Brain microvascular endothelial cell (primary cell): ENCODE measurements around the gene SEPTIN12.
"Not testable (repeated sequence)": the region's sequence is repeated elsewhere in the genome, so short reads cannot be mapped to it uniquely, and the experiment has no call there.

Experiments
- DNase-seq: peaks from one replicate; pipeline ENCODE4 v3.0.0-alpha.2; 2020
- H3K27ac ChIP-seq: fragments of 250-450 bp; sonication (Bioruptor Pico); 2 replicates; pipeline ENCODE4 v1.5.1; 2020; ENCODE audit warnings: mild to moderate bottlenecking, moderate library complexity
- H3K27me3 ChIP-seq: fragments of 250-450 bp; sonication (Bioruptor Pico); replicated peaks from 2 replicates; pipeline ENCODE4 v1.5.1; 2020; ENCODE audit warnings: mild to moderate bottlenecking
- H3K36me3 ChIP-seq: fragments of 250-450 bp; sonication (Bioruptor Pico); replicated peaks from 2 replicates; pipeline ENCODE4 v1.5.1; 2020; ENCODE audit warnings: mild to moderate bottlenecking
- H3K4me3 ChIP-seq: 2 replicates; pipeline ENCODE4 v1.5.1; 2011; ENCODE audit warnings: low read depth, mild to moderate bottlenecking, control low read depth, low read length, moderate library complexity
- CTCF ChIP-seq: IDR thresholded peaks from 2 replicates; pipeline ENCODE4 v1.5.1; 2011; ENCODE audit warnings: low read depth, mild to moderate bottlenecking, moderate library complexity, low read length, control low read depth, inconsistent platforms; ENCODE audit errors: missing control alignments
- in situ Hi-C: cut with HindIII; loops from 2 replicates; pipeline ENCODE4 v1.10.0; 2017; ENCODE audit warnings: low sequenced_read_pairs, low pct_ligation_motif_present

SEPTIN12 gene

GRCh38 chr16:4746991-4747574 is 41.1 kb downstream of the SEPTIN12 start:
- H3K36me3 ChIP-seq = peaks cover 13% of the 10 kb centered on the region
- no peak for TF ChIP-seq CTCF
- no peak overlapping the region for H3K27ac ChIP-seq
- no peak overlapping the region for H3K4me3 ChIP-seq
- in situ Hi-C loops = no loop called here
- no peak for DNase-seq
- no peaks in the 10 kb centered on the region for H3K27me3 ChIP-seq

GRCh38 chr16:4746215-4746614 is 41.9 kb downstream of the SEPTIN12 start:
- H3K27me3 ChIP-seq = no peaks in the 10 kb centered on the region
- no peak overlapping the region for H3K27ac ChIP-seq
- TF ChIP-seq CTCF = no peak
- in situ Hi-C loops = no loop called here
- no peak for DNase-seq
- H3K4me3 ChIP-seq = no peak overlapping the region
- H3K36me3 ChIP-seq = peaks cover 9% of the 10 kb centered on the region

GRCh38 chr16:4745274-4745569 is 42.9 kb downstream of the SEPTIN12 start:
- TF ChIP-seq CTCF = no peak
- no peak for DNase-seq
- Histone ChIP-seq H3K4me3 (no peak overlapping the region), H3K27ac (no peak overlapping the region), H3K36me3 (peaks cover 5% of the 10 kb centered on the region), H3K27me3 (no peaks in the 10 kb centered on the region)
- in situ Hi-C loops = no loop called here

- DNase-seq = no peak
- no peak for TF ChIP-seq CTCF
- in situ Hi-C loops = no loop called here
- Histone ChIP-seq H3K36me3 (peaks cover 1% of the 10 kb centered on the region), H3K4me3 (no peak overlapping the region), H3K27ac (no peak overlapping the region), H3K27me3 (no peaks in the 10 kb centered on the region)
Observed at GRCh38 chr16:4744555-4745273, 43.4 kb downstream of the SEPTIN12 start.

GRCh38 chr16:4743226-4743878 is 44.8 kb downstream of the SEPTIN12 start:
- Histone ChIP-seq H3K4me3 (no peak overlapping the region), H3K27ac (no peak overlapping the region), H3K36me3 (no peaks in the 10 kb centered on the region), H3K27me3 (no peaks in the 10 kb centered on the region)
- TF ChIP-seq CTCF = no peak
- in situ Hi-C loops = no loop called here
- no peak for DNase-seq

GRCh38 chr16:4738370-4738769 is 49.8 kb downstream of the SEPTIN12 start:
- H3K36me3 ChIP-seq, H3K4me3 ChIP-seq, in situ Hi-C loops, DNase-seq, H3K27me3 ChIP-seq, H3K27ac ChIP-seq: not testable (repeated sequence)
